Activated naive CD4-positive, alpha-beta T cell treated with anti-CD3 and anti-CD28 coated beads, Interleukin-2, amount 10 ng/mL, durations not matched to agents 5 hours and 36 hours (primary cell): ENCODE measurements around the gene ANKRD35. TPM values are rescaled to one million over a fixed set of nuclear protein-coding genes. Genes with fewer than 3 reads are reported as not detected.

Source experiments
- microRNA-seq: library from miRNA; unstranded; fragments of <30 nt; microRNA quantifications from one replicate; pipeline ENCODE4 v1.2.0, GENCODE V29; 2022; ENCODE audit warnings: borderline microRNAs expressed, borderline replicate concordance
- total RNA-seq, 2 experiments: library from RNA; stranded (reverse); gene quantifications; one replicate each; pipeline ENCODE4 v1.2.3, GENCODE V29; 2021

Gene ANKRD35, protein sequence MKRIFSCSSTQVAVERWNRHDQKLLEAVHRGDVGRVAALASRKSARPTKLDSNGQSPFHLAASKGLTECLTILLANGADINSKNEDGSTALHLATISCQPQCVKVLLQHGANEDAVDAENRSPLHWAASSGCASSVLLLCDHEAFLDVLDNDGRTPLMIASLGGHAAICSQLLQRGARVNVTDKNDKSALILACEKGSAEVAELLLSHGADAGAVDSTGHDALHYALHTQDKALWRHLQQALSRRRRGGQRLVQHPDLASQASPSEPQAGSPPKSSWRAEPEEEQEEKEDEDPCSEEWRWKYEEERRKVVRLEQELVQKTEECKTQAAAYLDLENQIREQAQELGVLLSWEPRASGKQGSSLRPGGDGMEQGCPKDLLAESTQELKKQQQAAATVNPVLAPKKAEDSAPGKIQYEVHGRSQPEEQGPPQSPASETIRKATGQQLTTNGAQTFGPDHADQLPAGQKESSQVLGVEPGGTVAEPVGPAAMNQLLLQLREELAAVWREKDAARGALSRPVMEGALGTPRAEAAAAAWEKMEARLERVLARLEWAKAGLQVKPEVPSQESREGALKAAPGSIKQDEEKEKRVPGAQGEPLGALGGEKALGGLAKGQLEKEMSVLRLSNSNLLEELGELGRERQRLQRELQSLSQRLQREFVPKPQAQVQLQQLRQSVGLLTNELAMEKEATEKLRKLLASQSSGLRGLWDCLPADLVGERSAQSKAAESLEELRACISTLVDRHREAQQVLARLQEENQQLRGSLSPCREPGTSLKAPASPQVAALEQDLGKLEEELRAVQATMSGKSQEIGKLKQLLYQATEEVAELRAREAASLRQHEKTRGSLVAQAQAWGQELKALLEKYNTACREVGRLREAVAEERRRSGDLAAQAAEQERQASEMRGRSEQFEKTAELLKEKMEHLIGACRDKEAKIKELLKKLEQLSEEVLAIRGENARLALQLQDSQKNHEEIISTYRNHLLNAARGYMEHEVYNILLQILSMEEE
- under 1 TPM in 1 of 2 experiments, not detected in 1; 0.10 TPM for total RNA-seq

DNA sequence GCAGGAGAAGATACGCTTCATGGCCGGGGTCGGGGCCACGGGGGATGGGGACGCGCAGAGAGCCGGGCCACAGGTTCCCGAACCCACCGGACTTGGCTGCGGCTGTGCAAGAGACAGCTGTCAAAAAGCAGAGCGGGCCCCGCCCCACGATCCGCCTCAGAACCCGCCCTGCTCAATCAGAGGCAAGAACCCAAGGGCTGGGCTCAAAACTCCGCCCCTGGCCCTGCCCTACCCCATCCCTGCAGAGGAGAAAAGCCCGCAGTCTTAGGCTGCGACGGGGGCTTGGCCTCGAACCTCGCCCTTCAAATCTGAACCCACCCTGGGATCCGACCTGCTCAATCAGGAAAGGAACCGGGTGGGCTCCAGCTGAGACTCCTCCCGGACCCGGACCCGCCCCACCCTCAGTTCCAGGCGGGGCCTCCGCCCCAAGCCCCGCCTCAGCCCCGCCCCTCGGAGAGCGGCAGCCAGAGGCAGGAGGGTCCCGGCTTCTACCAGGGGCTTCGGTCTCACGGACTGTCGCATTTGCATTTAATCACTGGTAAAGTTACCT, at the start of gene ANKRD35:
ANKRD35 (minus strand) TSS at position 129 of the 550 bp plus-strand sequence; CDS start at position 21, 108 bp downstream.

DNA sequence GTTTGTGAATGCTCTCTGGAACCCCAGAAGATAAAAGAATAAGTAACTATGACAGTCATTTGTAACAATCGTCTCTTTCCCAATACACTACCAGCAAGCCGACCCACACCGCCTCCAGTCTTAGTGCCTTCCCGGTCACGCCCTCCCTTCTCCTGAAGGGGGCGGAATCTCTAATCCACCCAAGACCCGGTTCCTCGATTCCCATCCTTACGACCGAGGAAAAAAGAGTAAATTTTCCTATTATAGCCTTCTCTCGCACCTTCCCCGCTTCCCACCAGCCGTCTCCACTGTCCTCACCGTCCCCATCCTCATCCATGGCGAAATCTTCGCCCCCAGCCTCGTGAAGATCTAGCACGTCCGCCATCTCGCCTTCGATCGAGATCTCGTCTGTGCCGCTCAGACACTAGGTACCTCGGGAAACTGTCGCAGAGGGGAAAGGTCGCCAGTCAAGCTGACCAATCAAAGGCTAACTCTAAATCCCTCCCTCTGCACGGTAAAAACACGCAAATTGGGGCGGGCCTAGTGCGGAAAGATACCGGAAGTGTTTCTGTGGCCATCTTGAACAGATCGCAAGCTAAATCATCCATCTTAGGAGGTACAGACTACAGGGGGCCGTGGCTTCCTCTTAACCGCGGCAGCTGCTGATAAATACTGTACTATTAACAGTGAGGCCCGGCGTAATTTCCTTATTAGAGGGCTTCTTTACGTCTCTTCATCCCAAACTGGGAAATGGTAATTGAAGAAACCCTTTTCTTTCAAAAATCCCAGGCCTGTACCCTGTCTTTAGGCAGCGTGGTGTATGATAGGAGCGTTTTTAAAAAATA, 41.6 kb upstream of the ANKRD35 start, which contains the start of gene RBM8A:
RBM8A (minus strand) TSS at position 422 of the 824 bp plus-strand sequence; CDS start at position 364, 58 bp downstream.

DNA sequence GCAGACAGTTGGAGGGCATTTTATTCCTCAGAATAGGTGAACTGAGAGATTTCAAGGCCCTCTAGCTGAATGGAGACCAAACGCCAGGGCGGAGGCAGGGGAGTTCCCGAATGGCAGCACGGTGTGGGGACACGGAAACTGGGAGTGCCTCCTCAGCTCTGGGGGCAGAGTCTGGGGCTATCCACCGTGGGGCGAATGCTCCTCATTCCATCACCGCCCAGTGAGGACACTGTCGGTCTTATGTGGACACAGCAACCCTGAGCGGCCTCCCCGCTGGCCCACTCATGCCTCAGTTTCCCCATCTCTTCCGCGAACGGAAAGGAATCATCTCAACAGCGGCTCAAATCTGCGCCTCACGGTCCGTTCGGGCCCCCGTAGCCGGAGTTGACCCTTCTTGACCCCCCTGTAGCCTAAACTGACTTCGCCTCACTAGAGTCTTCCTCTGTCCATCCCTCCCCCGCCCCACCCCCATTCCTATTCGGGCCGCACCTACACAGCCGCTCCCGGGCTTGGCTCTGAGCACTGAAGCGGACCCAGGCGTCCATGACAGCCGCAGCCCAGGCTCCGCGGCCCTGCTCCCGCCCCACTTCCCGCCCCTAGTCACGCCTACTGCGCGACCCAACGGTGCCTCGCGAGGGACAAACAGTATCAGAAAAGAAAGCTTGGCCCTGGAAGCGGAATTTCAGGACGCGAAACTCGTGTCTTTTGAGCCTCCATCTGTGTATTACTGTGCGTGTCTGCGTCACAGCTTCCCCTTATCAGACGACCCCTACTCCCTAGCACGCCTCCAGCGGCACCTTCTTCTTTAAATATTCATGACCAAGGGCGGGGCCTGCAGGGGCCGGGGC, 32.7 kb upstream of the ANKRD35 start, which contains the start of gene PEX11B:
PEX11B (minus strand) TSS at position 574 of the 848 bp plus-strand sequence; CDS start at position 545, 29 bp downstream.

DNA sequence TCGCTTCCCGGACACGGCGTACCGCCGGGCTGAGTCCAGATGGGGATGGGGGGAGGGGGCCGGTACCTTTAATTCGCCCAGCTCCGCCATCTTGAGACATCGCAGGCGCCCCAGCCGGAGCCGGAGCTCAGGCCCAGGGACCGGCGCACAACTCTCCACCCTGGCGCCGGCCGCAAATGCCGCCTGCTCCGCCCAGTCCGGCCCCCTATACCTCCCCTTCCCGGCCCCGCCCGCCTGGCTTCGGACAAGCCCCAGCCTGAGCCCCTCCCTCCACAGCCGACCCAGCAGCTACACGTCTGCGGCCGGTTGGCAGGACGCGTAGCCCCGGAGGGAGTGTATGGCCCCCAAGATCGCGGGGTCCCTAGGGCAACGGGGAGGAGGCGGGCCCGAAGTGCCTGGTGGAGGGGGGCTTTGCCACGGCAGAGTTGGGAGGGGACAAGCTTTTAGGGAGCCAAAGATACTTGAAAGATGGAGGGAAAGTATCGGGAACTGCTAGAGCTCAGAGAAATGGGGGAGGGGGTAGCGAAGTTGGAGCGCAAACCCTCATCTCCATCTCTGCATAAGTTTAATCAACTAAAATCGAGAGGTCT, 26.7 kb downstream of the ANKRD35 start, which contains the start of gene PIAS3:
PIAS3 (minus strand) TSS at position 181 of the 590 bp plus-strand sequence; CDS start at position 90, 91 bp downstream.

DNA sequence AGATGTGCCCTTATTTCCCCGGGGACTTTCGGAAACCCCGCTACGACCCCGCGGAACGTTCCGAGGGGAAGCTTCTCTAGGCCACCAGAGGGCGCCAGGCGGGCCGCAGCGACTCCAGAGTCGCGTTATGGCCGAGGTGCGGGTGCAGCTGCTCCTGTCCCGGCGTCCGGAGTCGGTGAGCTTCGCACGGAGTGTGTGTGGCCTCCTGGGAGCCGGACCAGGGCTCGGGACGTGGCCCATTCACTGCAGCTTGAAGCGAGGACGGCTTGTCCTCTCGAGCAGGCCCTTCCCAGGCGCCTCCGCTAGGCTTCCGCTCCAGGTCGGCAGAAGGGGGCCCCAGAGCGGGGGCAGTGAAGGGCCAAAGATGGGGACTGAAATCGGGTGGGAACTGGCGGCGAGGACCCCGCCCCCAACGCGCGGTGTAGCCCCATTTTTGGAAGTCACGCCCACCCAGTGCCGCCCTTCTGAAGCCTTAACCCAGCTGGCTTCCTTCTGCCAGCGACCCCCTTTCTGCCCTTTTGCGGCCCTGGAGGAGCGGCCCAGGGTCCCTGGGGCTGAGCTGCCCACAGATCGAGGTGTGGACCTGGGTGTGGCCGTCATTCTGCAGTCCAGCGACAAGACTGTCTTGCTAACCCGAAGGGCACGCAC, 40.0 kb downstream of the ANKRD35 start, which contains the start of gene NUDT17:
NUDT17 (plus strand) TSS at position 117 of the 648 bp plus-strand sequence; CDS start at position 128, 11 bp downstream.

DNA sequence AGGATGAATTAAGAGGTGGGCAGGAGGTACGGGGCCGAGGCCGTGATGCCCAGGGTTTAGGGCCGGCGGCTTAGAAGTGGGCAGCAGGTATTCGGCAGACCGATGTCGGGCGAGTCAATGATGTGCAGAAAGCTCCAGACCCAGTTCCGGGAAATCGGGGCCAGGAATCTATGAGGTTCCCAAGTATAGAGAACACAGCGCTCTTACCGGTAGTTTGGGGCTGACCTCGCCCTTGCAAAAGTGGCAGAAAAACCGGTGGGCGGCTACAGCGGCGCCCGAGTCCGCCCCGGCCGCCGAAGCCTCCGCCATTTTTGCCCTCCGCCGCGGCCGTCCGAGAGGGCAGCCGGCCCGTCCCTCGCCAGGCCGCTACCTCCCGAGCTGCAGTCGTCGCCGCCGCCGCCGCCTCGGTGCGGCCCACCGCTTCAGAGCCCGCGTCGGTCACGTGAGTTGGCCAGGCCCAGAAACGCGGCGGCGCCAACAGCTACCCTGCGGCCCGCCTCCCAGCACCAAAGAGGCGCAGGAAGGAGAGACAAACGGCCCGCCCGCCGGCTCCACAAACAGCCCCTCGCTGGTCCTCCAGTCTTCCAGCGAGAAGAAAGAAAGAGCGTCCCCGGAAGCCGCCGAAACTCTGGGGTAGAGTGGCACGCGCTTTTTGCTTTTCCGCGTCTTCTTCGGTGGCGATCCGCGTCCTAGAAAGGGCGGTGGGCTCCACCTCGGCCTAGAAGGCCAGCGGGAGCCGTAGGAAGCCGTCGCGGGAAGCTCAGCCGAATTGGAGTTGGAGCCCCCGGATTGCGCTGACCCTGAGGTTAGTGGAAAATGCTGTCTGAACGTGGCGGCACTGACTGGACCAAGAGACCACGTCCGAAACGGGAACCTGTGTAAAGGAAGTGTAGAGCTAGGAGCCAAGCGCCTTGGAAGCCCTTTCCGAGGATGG, 61.8 kb downstream of the ANKRD35 start, which contains the start of the genes POLR3C and RNF115:
POLR3C (plus strand) TSS at position 636 of the 934 bp plus-strand sequence. CDS start 1,577 bp downstream, outside the sequence.
RNF115 (minus strand) TSS at position 531 of the 934 bp plus-strand sequence; CDS start at position 309, 222 bp downstream.

Small RNA genes lying within 50 kb of the gene (microRNA-seq; reads per million reads assigned to microRNA genes)
- not detected for gene MIR6736

Other genes with a start within 250 kb of the ANKRD35 start
- gene PDZK1, start 178.5 kb downstream of the ANKRD35 start, total RNA-seq, result under 1 TPM; 0.25 to 0.29 TPM
- under 1 TPM in 1 of 2 experiments, not detected in 1; 0.10 TPM for gene CD160, start 166.4 kb downstream of the ANKRD35 start, total RNA-seq
- gene RNF115, start 61.8 kb downstream of the ANKRD35 start, total RNA-seq, result 10 to 100 TPM; 14.3 to 15.6 TPM
- gene POLR3C, start 61.7 kb downstream of the ANKRD35 start, total RNA-seq, result 10 to 100 TPM; 32.3 to 32.5 TPM
- gene NUDT17, start 40.2 kb downstream of the ANKRD35 start, total RNA-seq, result 1 to 10 TPM; 2.8 to 3.9 TPM
- 10 to 100 TPM; 15.9 to 16.8 TPM for gene PIAS3, start 26.8 kb downstream of the ANKRD35 start, total RNA-seq
- gene ITGA10, start 24.2 kb upstream of the ANKRD35 start, total RNA-seq, result 1 to 10 TPM; 1.1 to 1.4 TPM
- gene PEX11B, start 32.9 kb upstream of the ANKRD35 start, total RNA-seq, result 10 to 100 TPM; 34.1 to 35.4 TPM
- 100 to 1,000 TPM; 162 to 169 TPM for gene RBM8A, start 41.6 kb upstream of the ANKRD35 start, total RNA-seq
- gene LIX1L, start 72.2 kb upstream of the ANKRD35 start, total RNA-seq, result 10 to 100 TPM; 56.5 TPM
- gene ANKRD34A, start 78.7 kb upstream of the ANKRD35 start, total RNA-seq, result 1 to 10 TPM; 3.2 to 3.8 TPM
- 10 to 100 TPM; 26.8 to 27.8 TPM for gene POLR3GL, start 78.8 kb upstream of the ANKRD35 start, total RNA-seq
- gene TXNIP, start 110.7 kb upstream of the ANKRD35 start, total RNA-seq, result 100 to 1,000 TPM; 461 to 468 TPM
- gene HJV, start 135.9 kb upstream of the ANKRD35 start, total RNA-seq, result not detected